Cardiac muscle cell (in vitro differentiated cells and primary cell): ENCODE data around the gene NOL4L. TPM values are rescaled to one million over a fixed set of nuclear protein-coding genes. Genes with fewer than 3 reads are reported as not detected.

Experiments used
- DNase-seq, 2 donors: peaks; one replicate each; pipeline versions ENCODE4 v3.0.0 to v3.0.0-alpha.2; 2010 to 2017; ENCODE audit warnings: low read depth in 1 of 2, low spot score in 1 of 2
- H3K27ac ChIP-seq: fragments of 200-600 bp; sonication (generic); 2 replicates; pipeline ENCODE4 v1.5.1; 2016
- H3K27me3 ChIP-seq: fragments of 200-600 bp; sonication (generic); 2 replicates; pipeline ENCODE4 v1.6.0; 2016; ENCODE audit warnings: control low read depth
- H3K36me3 ChIP-seq: fragments of 200-600 bp; sonication (generic); 2 replicates; pipeline ENCODE4 v1.5.1; 2016; ENCODE audit warnings: control low read depth
- H3K4me1 ChIP-seq: fragments of 200-600 bp; sonication (generic); 2 replicates; pipeline ENCODE4 v1.8.1; 2017; ENCODE audit warnings: low read depth, mild to moderate bottlenecking, mixed run types
- H3K4me3 ChIP-seq: fragments of 200-600 bp; sonication (generic); 2 replicates; pipeline ENCODE4 v1.5.1; 2016; ENCODE audit warnings: mild to moderate bottlenecking
- H3K9me3 ChIP-seq: fragments of 200-600 bp; sonication (generic); 2 replicates; pipeline ENCODE4 v1.5.1; 2017; ENCODE audit warnings: low read depth, mild to moderate bottlenecking, control low read depth
- CTCF ChIP-seq: IDR thresholded peaks from 2 replicates; pipeline ENCODE4 v1.5.1; 2012; ENCODE audit warnings: low read depth, mild to moderate bottlenecking, low read length
- polyA plus RNA-seq: library from polyadenylated mRNA; unstranded; fragments of >200 nt; fragmentation: Nextera tagmentation; extraction: Ambion mirVana; gene quantifications from 2 replicates; pipeline ENCODE4 v1.2.1, GENCODE V29; 2016
- total RNA-seq: library from RNA; depleted of rRNA; stranded (reverse); fragments of >200 nt; gene quantifications from 2 replicates; pipeline ENCODE4 v1.2.3, GENCODE V29; 2016

NOL4L gene
- total and polyA plus RNA-seq, 2 experiments from 2014 or later = 29.9 to 42.9 TPM

GRCh38 chr20:32624687-32625345, 39.7 kb upstream of the NOL4L start:
- Histone ChIP-seq H3K36me3 (no peaks in the 10 kb centered on the region), H3K4me3 (no peak overlapping the region), H3K27me3 (no peaks in the 10 kb centered on the region), H3K4me1 (peaks cover 23% of the 10 kb centered on the region), H3K27ac (no peak overlapping the region), H3K9me3 (no peaks in the 10 kb centered on the region)
- TF ChIP-seq CTCF = no peak
- DNase-seq = no peak

- peaks cover 17% of the 10 kb centered on the region for H3K4me1 ChIP-seq
Observed at GRCh38 chr20:32623667-32624157, 38.6 kb upstream of the NOL4L start.

GRCh38 chr20:32622585-32623468, 37.7 kb upstream of the NOL4L start:
- no peak for DNase-seq
- Histone ChIP-seq H3K9me3 (no peaks in the 10 kb centered on the region), H3K27me3 (no peaks in the 10 kb centered on the region), H3K4me1 (peaks cover 12% of the 10 kb centered on the region), H3K4me3 (no peak overlapping the region), H3K27ac (peak overlapping the region; percentile 34), H3K36me3 (no peaks in the 10 kb centered on the region)
- TF ChIP-seq CTCF = no peak

More at GRCh38 chr20:32623667-32624157, 38.6 kb upstream of the NOL4L start:
- Histone ChIP-seq H3K27ac (peak overlapping the region; percentile 47), H3K27me3 (no peaks in the 10 kb centered on the region), H3K4me3 (no peak overlapping the region), H3K9me3 (no peaks in the 10 kb centered on the region), H3K36me3 (no peaks in the 10 kb centered on the region)
- TF ChIP-seq CTCF = no peak
- peak in 1 of 2 donors; percentile 39 for DNase-seq

- peaks cover 4% of the 10 kb centered on the region for H3K4me1 ChIP-seq
- no peaks in the 10 kb centered on the region for H3K36me3 ChIP-seq
- no peak for TF ChIP-seq CTCF
- DNase-seq = no peak
- H3K27ac ChIP-seq = peak overlapping the region; percentile 34
- H3K4me3 ChIP-seq = no peak overlapping the region
- H3K27me3 ChIP-seq = no peaks in the 10 kb centered on the region
- H3K9me3 ChIP-seq = no peaks in the 10 kb centered on the region
Observed at GRCh38 chr20:32621891-32622584, 36.9 kb upstream of the NOL4L start.

GRCh38 chr20:32621071-32621890, 36.1 kb upstream of the NOL4L start:
- Histone ChIP-seq H3K27me3 (no peaks in the 10 kb centered on the region), H3K4me1 (no peaks in the 10 kb centered on the region), H3K36me3 (no peaks in the 10 kb centered on the region), H3K4me3 (no peak overlapping the region), H3K27ac (no peak overlapping the region), H3K9me3 (no peaks in the 10 kb centered on the region)
- DNase-seq = no peak
- no peak for TF ChIP-seq CTCF
